ENCODE results near the gene TAPBPL.

TAPBPL gene

GRCh38 chr12:6458281-6459003 is 6.6 kb downstream of the TAPBPL start:
- H3K14ac ChIP-seq (ENCODE audit: low read length in 2 of 2): no peak overlapping the region
- H3K4ac ChIP-seq (ENCODE audit: low read depth in 1 of 2, low read length in 2 of 2): no peak overlapping the region
- H3K79me1 ChIP-seq (replicated peaks; ENCODE audit: low read length, poor library complexity, severe bottlenecking): peaks cover 8% of the 10 kb centered on the region
- 94% methylated on average over 13 of the region's 14 CpGs for WGBS
- H2BK120ac ChIP-seq (ENCODE audit: low read depth, low read length): no peak overlapping the region
- no peaks in the 10 kb centered on the region for H3K9me3 ChIP-seq (ENCODE audit: control insufficient read depth, low read length)
- no peak overlapping the region for H2AK5ac ChIP-seq (ENCODE audit: low read length, severe bottlenecking)
- H3K4me2 ChIP-seq (ENCODE audit: low read length, poor library complexity, severe bottlenecking): no peak overlapping the region
- H4K91ac ChIP-seq (ENCODE audit: low read length): no peak overlapping the region
- no peak for DNase-seq
- H3K23ac ChIP-seq (ENCODE audit: low read length in 2 of 2): no peak overlapping the region
- H2AFZ ChIP-seq (ENCODE audit: low read depth, low read length): no peak overlapping the region
- no peak overlapping the region for H3K27ac ChIP-seq (ENCODE audit: low read length, poor library complexity, severe bottlenecking)
- no peaks in the 10 kb centered on the region for H3K27me3 ChIP-seq (ENCODE audit: control insufficient read depth in 1 of 2, insufficient read depth in 1 of 2, low read length in 2 of 2)
- H2BK12ac ChIP-seq (ENCODE audit: low read length in 2 of 2): no peak overlapping the region
- H4K8ac ChIP-seq (ENCODE audit: low read length): no peak overlapping the region
- H3K4me3 ChIP-seq (ENCODE audit: insufficient read depth in 1 of 2, low read depth in 1 of 2, low read length in 2 of 2): no peak overlapping the region
- peaks cover 51 to 79% of the 10 kb centered on the region in 2 experiments for H3K36me3 ChIP-seq (ENCODE audit: control insufficient read depth in 1 of 2, insufficient read depth in 2 of 2, low read depth in 1 of 2, low read length in 2 of 2)
- no peak overlapping the region for H2BK15ac ChIP-seq (ENCODE audit: low read depth, poor library complexity, severe bottlenecking)
- peaks cover 3% of the 10 kb centered on the region for H3K4me1 ChIP-seq (ENCODE audit: control insufficient read depth, insufficient read depth, low read depth, low read length)
- H3K18ac ChIP-seq (ENCODE audit: low read depth in 1 of 2, low read length in 2 of 2): no peak overlapping the region
- no peak overlapping the region for H2BK5ac ChIP-seq (ENCODE audit: low read depth, low read length, poor library complexity, severe bottlenecking)
- no peak overlapping the region for H3K9ac ChIP-seq (ENCODE audit: low read length)

GRCh38 chr12:6459004-6459337 is 7.1 kb downstream of the TAPBPL start:
- Histone ChIP-seq H3K36me3 (ENCODE audit: control insufficient read depth in 1 of 2, insufficient read depth in 2 of 2, low read depth in 1 of 2, low read length in 2 of 2) (peaks cover 53 to 80% of the 10 kb centered on the region in 2 experiments), H4K91ac (ENCODE audit: low read length) (no peak overlapping the region), H3K79me1 (replicated peaks; ENCODE audit: low read length, poor library complexity, severe bottlenecking) (peaks cover 7% of the 10 kb centered on the region), H2AK5ac (ENCODE audit: low read length, severe bottlenecking) (no peak overlapping the region), H2BK120ac (ENCODE audit: low read depth, low read length) (no peak overlapping the region), H3K9ac (ENCODE audit: low read length) (no peak overlapping the region), H2AFZ (ENCODE audit: low read depth, low read length) (no peak overlapping the region), H3K4me3 (ENCODE audit: insufficient read depth in 1 of 2, low read depth in 1 of 2, low read length in 2 of 2) (no peak overlapping the region), H3K23ac (ENCODE audit: low read length in 2 of 2) (no peak overlapping the region), H3K4me1 (ENCODE audit: control insufficient read depth, insufficient read depth, low read depth, low read length) (peaks cover 3% of the 10 kb centered on the region), H3K4ac (ENCODE audit: low read depth in 1 of 2, low read length in 2 of 2) (no peak overlapping the region), H3K9me3 (ENCODE audit: control insufficient read depth, low read length) (no peaks in the 10 kb centered on the region), H2BK15ac (ENCODE audit: low read depth, poor library complexity, severe bottlenecking) (no peak overlapping the region), H2BK5ac (ENCODE audit: low read depth, low read length, poor library complexity, severe bottlenecking) (no peak overlapping the region), H2BK12ac (ENCODE audit: low read length in 2 of 2) (no peak overlapping the region), H4K8ac (ENCODE audit: low read length) (no peak overlapping the region), H3K27ac (ENCODE audit: low read length, poor library complexity, severe bottlenecking) (no peak overlapping the region), H3K4me2 (ENCODE audit: low read length, poor library complexity, severe bottlenecking) (no peak overlapping the region), H3K14ac (ENCODE audit: low read length in 2 of 2) (no peak overlapping the region), H3K18ac (ENCODE audit: low read depth in 1 of 2, low read length in 2 of 2) (no peak overlapping the region), H3K27me3 (ENCODE audit: control insufficient read depth in 1 of 2, insufficient read depth in 1 of 2, low read length in 2 of 2) (no peaks in the 10 kb centered on the region)
- 100% methylated on average over 2 of the region's 2 CpGs for WGBS
- no peak for DNase-seq

- peaks cover 3% of the 10 kb centered on the region for H3K4me1 ChIP-seq (ENCODE audit: control insufficient read depth, insufficient read depth, low read depth, low read length)
- WGBS: 92% methylated on average over 10 of the region's 10 CpGs
- H3K18ac ChIP-seq (ENCODE audit: low read depth in 1 of 2, low read length in 2 of 2): no peak overlapping the region
- H3K79me1 ChIP-seq (replicated peaks; ENCODE audit: low read length, poor library complexity, severe bottlenecking): peaks cover 11% of the 10 kb centered on the region
- no peak overlapping the region for H3K14ac ChIP-seq (ENCODE audit: low read length in 2 of 2)
- no peak overlapping the region for H3K4me2 ChIP-seq (ENCODE audit: low read length, poor library complexity, severe bottlenecking)
- H2AK5ac ChIP-seq (ENCODE audit: low read length, severe bottlenecking): no peak overlapping the region
- no peak for DNase-seq
- H2BK5ac ChIP-seq (ENCODE audit: low read depth, low read length, poor library complexity, severe bottlenecking): no peak overlapping the region
- no peak overlapping the region for H3K27ac ChIP-seq (ENCODE audit: low read length, poor library complexity, severe bottlenecking)
- H3K36me3 ChIP-seq (ENCODE audit: control insufficient read depth in 1 of 2, insufficient read depth in 2 of 2, low read depth in 1 of 2, low read length in 2 of 2): peaks cover 58 to 85% of the 10 kb centered on the region in 2 experiments
- no peak overlapping the region for H3K9ac ChIP-seq (ENCODE audit: low read length)
- no peak overlapping the region for H3K4ac ChIP-seq (ENCODE audit: low read depth in 1 of 2, low read length in 2 of 2)
- H2BK12ac ChIP-seq (ENCODE audit: low read length in 2 of 2): no peak overlapping the region
- no peaks in the 10 kb centered on the region for H3K9me3 ChIP-seq (ENCODE audit: control insufficient read depth, low read length)
- H3K27me3 ChIP-seq (ENCODE audit: control insufficient read depth in 1 of 2, insufficient read depth in 1 of 2, low read length in 2 of 2): no peaks in the 10 kb centered on the region
- no peak overlapping the region for H2AFZ ChIP-seq (ENCODE audit: low read depth, low read length)
- H2BK120ac ChIP-seq (ENCODE audit: low read depth, low read length): no peak overlapping the region
- H3K4me3 ChIP-seq (ENCODE audit: insufficient read depth in 1 of 2, low read depth in 1 of 2, low read length in 2 of 2): no peak overlapping the region
- H4K8ac ChIP-seq (ENCODE audit: low read length): no peak overlapping the region
- H2BK15ac ChIP-seq (ENCODE audit: low read depth, poor library complexity, severe bottlenecking): no peak overlapping the region
- no peak overlapping the region for H3K23ac ChIP-seq (ENCODE audit: low read length in 2 of 2)
- H4K91ac ChIP-seq (ENCODE audit: low read length): no peak overlapping the region
Observed at GRCh38 chr12:6460751-6461371, 9.0 kb downstream of the TAPBPL start.

GRCh38 chr12:6461401-6462233 is 9.8 kb downstream of the TAPBPL start:
- no peak overlapping the region for H2BK15ac ChIP-seq (ENCODE audit: low read depth, poor library complexity, severe bottlenecking)
- WGBS: 88% methylated on average over 11 of the region's 15 CpGs

More at GRCh38 chr12:6461401-6462233, 9.8 kb downstream of the TAPBPL start:
- Histone ChIP-seq H3K4me3 (ENCODE audit: insufficient read depth in 1 of 2, low read depth in 1 of 2, low read length in 2 of 2) (no peak overlapping the region), H3K4me1 (ENCODE audit: control insufficient read depth, insufficient read depth, low read depth, low read length) (peaks cover 3% of the 10 kb centered on the region), H2AK5ac (ENCODE audit: low read length, severe bottlenecking) (no peak overlapping the region), H2AFZ (ENCODE audit: low read depth, low read length) (no peak overlapping the region), H2BK5ac (ENCODE audit: low read depth, low read length, poor library complexity, severe bottlenecking) (no peak overlapping the region), H3K23ac (ENCODE audit: low read length in 2 of 2) (no peak overlapping the region), H3K9me3 (ENCODE audit: control insufficient read depth, low read length) (no peaks in the 10 kb centered on the region), H3K79me1 (replicated peaks; ENCODE audit: low read length, poor library complexity, severe bottlenecking) (peaks cover 16% of the 10 kb centered on the region), H4K8ac (ENCODE audit: low read length) (no peak overlapping the region), H3K4ac (ENCODE audit: low read depth in 1 of 2, low read length in 2 of 2) (no peak overlapping the region), H2BK120ac (ENCODE audit: low read depth, low read length) (no peak overlapping the region), H3K27ac (ENCODE audit: low read length, poor library complexity, severe bottlenecking) (no peak overlapping the region), H3K14ac (ENCODE audit: low read length in 2 of 2) (no peak overlapping the region), H3K27me3 (ENCODE audit: control insufficient read depth in 1 of 2, insufficient read depth in 1 of 2, low read length in 2 of 2) (no peaks in the 10 kb centered on the region), H4K91ac (ENCODE audit: low read length) (no peak overlapping the region), H2BK12ac (ENCODE audit: low read length in 2 of 2) (no peak overlapping the region), H3K18ac (ENCODE audit: low read depth in 1 of 2, low read length in 2 of 2) (no peak overlapping the region), H3K9ac (ENCODE audit: low read length) (no peak overlapping the region), H3K36me3 (ENCODE audit: control insufficient read depth in 1 of 2, insufficient read depth in 2 of 2, low read depth in 1 of 2, low read length in 2 of 2) (peaks cover 62 to 93% of the 10 kb centered on the region in 2 experiments), H3K4me2 (ENCODE audit: low read length, poor library complexity, severe bottlenecking) (no peak overlapping the region)
- no peak for DNase-seq
